Breast epithelium (tissue), 3 donors: ENCODE data around the gene PTPRM.
"Not testable (repeated sequence)": the region's sequence is repeated elsewhere in the genome, so short reads cannot be mapped to it uniquely, and the experiment has no call there.

ENCODE experiments used
- CTCF ChIP-seq, 3 donors: fragments of 450-650 bp; IDR thresholded peaks; one replicate each; pipeline ENCODE4 v1.5.1; 2016 to 2017; ENCODE audit warnings: antibody characterized with exemption in 3 of 3, mild to moderate bottlenecking in 3 of 3, moderate library complexity in 3 of 3
- POLR2AphosphoS5 ChIP-seq, 3 donors: sonication (generic); formaldehyde crosslinking; IDR thresholded peaks; one replicate each; pipeline ENCODE4 v1.6.1; 2017; ENCODE audit warnings: antibody characterized with exemption in 3 of 3

- not testable (repeated sequence) for TF ChIP-seq CTCF, POLR2AphosphoS5 (IDR thresholded peaks at IDR 0.05)
Measured at GRCh38 chr18:7966682-7967081, 399.6 kb downstream of the PTPRM start.
